NT2/D1 (cell line): ENCODE results near the gene ZNF516.

Experiments used
- DNase-seq: peaks from one replicate; pipeline ENCODE4 v3.0.0-alpha.2; 2011; ENCODE audit warnings: low read depth, low spot score
- H3K27me3 ChIP-seq: 2 replicates; pipeline ENCODE4 v1.6.0; 2011; ENCODE audit warnings: mild to moderate bottlenecking; ENCODE audit not compliant: insufficient read length, insufficient read depth
- H3K36me3 ChIP-seq: 2 replicates; pipeline ENCODE4 v1.6.1; 2011; ENCODE audit warnings: mild to moderate bottlenecking, low read length, mixed read lengths; ENCODE audit not compliant: insufficient read depth, insufficient read length
- H3K4me1 ChIP-seq: 2 replicates; pipeline ENCODE4 v1.5.1; 2011; ENCODE audit not compliant: insufficient read depth, insufficient read length
- H3K4me3 ChIP-seq: 2 replicates; pipeline ENCODE4 v1.5.1; 2011; ENCODE audit warnings: low read depth; ENCODE audit not compliant: insufficient read length
- H3K9ac ChIP-seq: 2 replicates; pipeline ENCODE4 v1.6.0; 2011; ENCODE audit warnings: low read depth; ENCODE audit not compliant: insufficient read length
- H3K9me3 ChIP-seq: 2 replicates; pipeline ENCODE4 v1.5.1; 2011; ENCODE audit warnings: mild to moderate bottlenecking, low read length; ENCODE audit not compliant: insufficient read depth
- SUZ12 ChIP-seq: IDR thresholded peaks from 2 replicates; pipeline ENCODE4 v1.6.1; 2011; ENCODE audit not compliant: insufficient read length, insufficient read depth; ENCODE audit errors: extremely low read depth
- YY1 ChIP-seq: IDR thresholded peaks from 2 replicates; pipeline ENCODE4 v1.6.1; 2011; ENCODE audit not compliant: insufficient read length, insufficient read depth
- ZNF274 ChIP-seq: IDR thresholded peaks from 2 replicates; pipeline ENCODE4 v1.6.1; 2011; ENCODE audit warnings: mild to moderate bottlenecking, low read depth, low read length

Gene ZNF516

GRCh38 chr18:76499021-76499420 is 4.0 kb upstream of the ZNF516 start:
- no peaks in the 10 kb centered on the region for H3K9me3 ChIP-seq
- no peaks in the 10 kb centered on the region for H3K36me3 ChIP-seq
- no peak overlapping the region for H3K9ac ChIP-seq
- TF ChIP-seq YY1: no peak
- no peak for TF ChIP-seq SUZ12
- no peak for TF ChIP-seq ZNF274
- DNase-seq: no peak
- H3K4me3 ChIP-seq: no peak overlapping the region
- no peaks in the 10 kb centered on the region for H3K4me1 ChIP-seq
- peaks cover 8% of the 10 kb centered on the region for H3K27me3 ChIP-seq

GRCh38 chr18:76498064-76498463 is 3.0 kb upstream of the ZNF516 start:
- Histone ChIP-seq H3K9me3 (no peaks in the 10 kb centered on the region), H3K36me3 (no peaks in the 10 kb centered on the region), H3K4me3 (no peak overlapping the region), H3K27me3 (peaks cover 8% of the 10 kb centered on the region), H3K4me1 (no peaks in the 10 kb centered on the region), H3K9ac (no peak overlapping the region)
- TF ChIP-seq ZNF274 (no peak), YY1 (no peak), SUZ12 (no peak)
- DNase-seq: no peak

GRCh38 chr18:76497021-76497420 is 2.0 kb upstream of the ZNF516 start:
- peaks cover 8% of the 10 kb centered on the region for H3K27me3 ChIP-seq
- H3K4me1 ChIP-seq: no peaks in the 10 kb centered on the region
- TF ChIP-seq ZNF274 (no peak), YY1 (no peak), SUZ12 (no peak)
- H3K4me3 ChIP-seq: no peak overlapping the region
- H3K36me3 ChIP-seq: no peaks in the 10 kb centered on the region
- H3K9me3 ChIP-seq: no peaks in the 10 kb centered on the region
- H3K9ac ChIP-seq: no peak overlapping the region
- DNase-seq: no peak

GRCh38 chr18:76496194-76496890 is 1.3 kb upstream of the ZNF516 start:
- Histone ChIP-seq H3K27me3 (peaks cover 8% of the 10 kb centered on the region), H3K4me3 (peak overlapping the region; percentile 54), H3K9me3 (no peaks in the 10 kb centered on the region), H3K36me3 (no peaks in the 10 kb centered on the region), H3K4me1 (no peaks in the 10 kb centered on the region), H3K9ac (peak overlapping the region; percentile 74)
- DNase-seq: no peak
- TF ChIP-seq YY1 (no peak), ZNF274 (no peak), SUZ12 (no peak)

- Histone ChIP-seq H3K9me3 (no peaks in the 10 kb centered on the region), H3K4me1 (no peaks in the 10 kb centered on the region), H3K36me3 (no peaks in the 10 kb centered on the region), H3K27me3 (peaks cover 11% of the 10 kb centered on the region), H3K4me3 (peak overlapping the region; percentile 65), H3K9ac (peak overlapping the region; percentile 75)
- DNase-seq: no peak
- TF ChIP-seq YY1 (no peak), ZNF274 (no peak), SUZ12 (no peak)
Observed at GRCh38 chr18:76495435-76496193, 572 bp upstream of the ZNF516 start.

DNA sequence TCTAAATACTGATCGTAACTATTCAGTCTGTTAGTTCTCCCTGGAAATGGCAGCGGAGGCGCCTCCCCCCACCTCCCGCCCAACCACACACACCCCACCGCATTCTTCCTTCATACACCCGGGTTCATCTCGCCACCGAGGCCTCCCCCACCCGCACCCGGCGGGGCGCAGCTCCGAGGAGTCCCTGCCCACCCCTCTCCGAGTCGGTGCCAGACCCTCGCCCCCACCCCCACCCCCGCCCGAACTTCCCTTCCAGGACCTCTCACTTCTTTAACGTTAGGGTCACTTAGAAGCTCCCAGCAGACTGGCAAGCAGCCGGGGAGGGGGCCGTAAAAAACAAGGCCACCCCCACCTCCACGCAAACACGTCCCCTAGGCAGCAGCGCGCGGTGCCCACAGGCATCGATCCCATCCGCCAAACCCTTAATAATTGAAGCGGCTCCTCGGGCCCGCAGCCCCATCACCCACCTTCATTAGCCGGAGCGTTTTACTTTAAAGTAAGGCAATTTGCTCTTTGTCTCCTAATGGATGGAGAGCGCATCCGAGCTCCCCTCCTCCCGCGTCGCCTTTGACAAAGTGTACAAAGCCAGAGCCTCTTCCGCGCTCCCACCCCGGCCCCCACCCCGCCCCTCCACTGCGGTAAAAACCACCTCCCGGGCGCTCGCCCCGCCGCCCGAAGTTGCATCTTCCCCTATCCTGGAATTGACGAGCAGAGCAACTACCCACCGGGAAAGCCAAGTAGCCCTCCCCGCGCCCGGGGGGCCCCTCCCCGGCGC is 624 bp downstream of the ZNF516 start:
- TF ChIP-seq ZNF274: no peak
- no peak for TF ChIP-seq SUZ12
- no peak for TF ChIP-seq YY1
- H3K27me3 ChIP-seq: peaks cover 11% of the 10 kb centered on the region
- H3K9ac ChIP-seq: peak overlapping the region; percentile 82
- H3K4me3 ChIP-seq: peak overlapping the region; percentile 68
- no peak for DNase-seq
- no peaks in the 10 kb centered on the region for H3K9me3 ChIP-seq
- H3K4me1 ChIP-seq: no peaks in the 10 kb centered on the region
- no peaks in the 10 kb centered on the region for H3K36me3 ChIP-seq
